ENCODE results near the gene PLCB1.
A peak's percentile ranks its signal among the peaks of the same experiment; 100 is the strongest.

PLCB1 gene

DNA sequence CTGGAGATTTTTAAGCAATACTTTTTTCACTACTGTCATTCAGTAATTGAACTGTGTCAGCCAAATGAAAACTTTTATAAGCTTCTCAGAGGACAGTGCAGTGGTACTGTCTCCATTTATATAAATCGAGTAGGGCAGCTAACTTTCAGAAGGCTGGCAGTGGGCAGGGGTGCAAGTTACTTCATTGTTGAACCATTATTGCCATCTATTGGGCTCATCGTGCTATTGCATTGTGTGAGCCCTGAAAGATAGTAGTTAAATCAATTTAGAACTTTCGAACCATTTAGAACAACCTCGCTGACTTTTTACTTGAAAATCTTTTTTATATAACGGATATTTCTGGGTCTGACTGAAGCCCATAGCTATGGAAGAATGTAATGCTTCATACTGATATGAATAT is 589.0 kb downstream of the PLCB1 start:
- H2BK12ac ChIP-seq (ENCODE audit: low read length) = no peak overlapping the region
- no peak overlapping the region for H3K23ac ChIP-seq (ENCODE audit: low read length)
- H3K9ac ChIP-seq (ENCODE audit: low read length) = no peak overlapping the region
- no peak overlapping the region for H3K18ac ChIP-seq (ENCODE audit: low read length)
- H4K8ac ChIP-seq (ENCODE audit: low read depth, low read length) = no peak overlapping the region
- no peak overlapping the region for H3K4ac ChIP-seq (ENCODE audit: low read depth, low read length)
- H3K4me1 ChIP-seq (ENCODE audit: control insufficient read depth in 1 of 2, insufficient read depth in 2 of 2, low read length in 2 of 2) = no peaks in the 10 kb centered on the region
- H3K27me3 ChIP-seq (ENCODE audit: insufficient read depth, low read length) = no peaks in the 10 kb centered on the region
- H3K14ac ChIP-seq (ENCODE audit: low read length) = no peak overlapping the region
- no peaks in the 10 kb centered on the region for H3K79me2 ChIP-seq (ENCODE audit: control insufficient read depth, insufficient read depth, low read length, poor library complexity)
- H2BK5ac ChIP-seq (ENCODE audit: low read depth, low read length, poor library complexity) = no peak overlapping the region
- WGBS (ENCODE audit: extremely low coverage, insufficient coverage, insufficient read length) = no CpG with 5 or more reads among the region's 5 CpGs
- no peak overlapping the region for H4K91ac ChIP-seq (ENCODE audit: low read depth, low read length)
- DNase-seq = peak; percentile 21 to 69
- no peak overlapping the region for H2AK5ac ChIP-seq (ENCODE audit: low read length)
- no peak overlapping the region for H4K12ac ChIP-seq (ENCODE audit: low read depth, low read length)
- H3K4me3 ChIP-seq (ENCODE audit: low read depth, low read length) = no peak overlapping the region
- no peaks in the 10 kb centered on the region for H3K9me3 ChIP-seq (ENCODE audit: insufficient read depth, low read depth, low read length)
- H2AFZ ChIP-seq (ENCODE audit: insufficient read depth, low read length, poor library complexity) = no peak overlapping the region
- no peaks in the 10 kb centered on the region for H3K79me1 ChIP-seq (ENCODE audit: low read length)
- H3K4me2 ChIP-seq (ENCODE audit: low read length) = no peak overlapping the region
- H3K36me3 ChIP-seq (ENCODE audit: control insufficient read depth in 1 of 2, insufficient read depth in 2 of 2, low read length in 2 of 2) = peaks cover 0 to 1% of the 10 kb centered on the region in 2 experiments
- no peak overlapping the region for H3K27ac ChIP-seq (ENCODE audit: low read depth, low read length)
- H2BK120ac ChIP-seq (ENCODE audit: insufficient read depth, low read length, poor library complexity) = no peak overlapping the region

DNA sequence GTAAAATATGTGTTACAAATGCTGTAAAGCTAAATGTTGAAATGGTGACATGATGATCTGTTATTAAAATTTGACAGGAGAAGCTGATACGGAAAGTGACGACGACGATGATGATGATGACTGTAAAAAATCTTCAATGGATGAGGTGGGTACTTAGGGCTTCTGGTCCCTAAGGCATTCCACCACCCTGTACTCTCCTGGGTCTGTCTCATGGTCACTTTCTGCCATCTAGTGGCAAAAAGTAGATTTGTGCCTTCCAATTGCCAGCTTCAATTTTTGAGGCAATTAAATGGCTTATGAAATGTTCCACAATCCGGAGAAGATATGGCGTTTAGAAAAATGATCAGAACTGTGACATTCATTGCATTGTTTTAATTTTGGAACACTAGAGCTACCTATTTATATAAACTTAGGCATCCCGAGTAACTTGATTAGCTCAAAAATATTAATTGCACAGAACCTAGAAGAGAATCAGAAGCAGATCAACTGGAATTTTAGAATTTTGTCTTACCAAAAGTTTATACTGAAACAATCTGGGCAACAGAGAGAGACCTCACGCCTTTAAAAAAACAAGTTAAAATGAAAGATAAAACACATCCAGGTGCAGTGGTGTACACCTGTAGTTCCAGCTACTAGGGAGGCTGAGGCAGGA is 590.3 kb downstream of the PLCB1 start:
- no peak overlapping the region for H3K4me2 ChIP-seq (ENCODE audit: low read length)
- H3K27me3 ChIP-seq (ENCODE audit: insufficient read depth, low read length) = no peaks in the 10 kb centered on the region
- H3K79me1 ChIP-seq (ENCODE audit: low read length) = no peaks in the 10 kb centered on the region
- peaks cover 0 to 1% of the 10 kb centered on the region in 2 experiments for H3K36me3 ChIP-seq (ENCODE audit: control insufficient read depth in 1 of 2, insufficient read depth in 2 of 2, low read length in 2 of 2)
- no peak overlapping the region for H4K8ac ChIP-seq (ENCODE audit: low read depth, low read length)
- no peak overlapping the region for H2BK120ac ChIP-seq (ENCODE audit: insufficient read depth, low read length, poor library complexity)
- no peak overlapping the region for H4K12ac ChIP-seq (ENCODE audit: low read depth, low read length)
- no peak overlapping the region for H3K14ac ChIP-seq (ENCODE audit: low read length)
- H2BK5ac ChIP-seq (ENCODE audit: low read depth, low read length, poor library complexity) = no peak overlapping the region
- H4K91ac ChIP-seq (ENCODE audit: low read depth, low read length) = no peak overlapping the region
- peak; percentile 41 to 84 for DNase-seq
- H3K4me1 ChIP-seq (ENCODE audit: control insufficient read depth in 1 of 2, insufficient read depth in 2 of 2, low read length in 2 of 2) = no peaks in the 10 kb centered on the region
- no peak overlapping the region for H3K4ac ChIP-seq (ENCODE audit: low read depth, low read length)
- no peak overlapping the region for H2AK5ac ChIP-seq (ENCODE audit: low read length)
- no peak overlapping the region for H3K9ac ChIP-seq (ENCODE audit: low read length)
- no peak overlapping the region for H3K18ac ChIP-seq (ENCODE audit: low read length)
- H3K27ac ChIP-seq (ENCODE audit: low read depth, low read length) = no peak overlapping the region
- no peak overlapping the region for H2BK12ac ChIP-seq (ENCODE audit: low read length)
- H2AFZ ChIP-seq (ENCODE audit: insufficient read depth, low read length, poor library complexity) = no peak overlapping the region
- H3K9me3 ChIP-seq (ENCODE audit: insufficient read depth, low read depth, low read length) = no peaks in the 10 kb centered on the region
- H3K79me2 ChIP-seq (ENCODE audit: control insufficient read depth, insufficient read depth, low read length, poor library complexity) = no peaks in the 10 kb centered on the region
- H3K23ac ChIP-seq (ENCODE audit: low read length) = no peak overlapping the region
- WGBS (ENCODE audit: extremely low coverage, insufficient coverage, insufficient read length) = no CpG with 5 or more reads among the region's 8 CpGs
- H3K4me3 ChIP-seq (ENCODE audit: low read depth, low read length) = no peak overlapping the region

DNA sequence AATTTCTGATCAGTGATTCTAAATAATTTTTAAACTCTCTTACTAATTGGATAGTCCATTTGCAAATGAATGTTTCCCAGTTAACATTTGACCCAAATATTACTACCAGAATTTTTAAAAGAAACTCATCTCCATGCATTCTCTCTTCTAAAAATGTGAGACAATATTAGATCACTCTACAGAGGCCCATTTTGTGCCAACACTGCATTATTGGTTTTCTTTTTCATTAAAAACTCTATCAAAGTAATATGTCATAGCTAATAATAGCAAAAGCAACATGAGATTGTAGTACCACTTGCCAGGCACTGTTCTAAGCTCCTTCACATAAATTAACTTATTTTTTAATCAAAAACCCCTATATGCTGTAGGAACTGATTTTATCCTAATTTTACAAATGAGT is 591.2 kb downstream of the PLCB1 start:
- Histone ChIP-seq H3K27me3 (ENCODE audit: insufficient read depth, low read length) (no peaks in the 10 kb centered on the region), H3K18ac (ENCODE audit: low read length) (no peak overlapping the region)
- DNase-seq = no peak

DNA sequence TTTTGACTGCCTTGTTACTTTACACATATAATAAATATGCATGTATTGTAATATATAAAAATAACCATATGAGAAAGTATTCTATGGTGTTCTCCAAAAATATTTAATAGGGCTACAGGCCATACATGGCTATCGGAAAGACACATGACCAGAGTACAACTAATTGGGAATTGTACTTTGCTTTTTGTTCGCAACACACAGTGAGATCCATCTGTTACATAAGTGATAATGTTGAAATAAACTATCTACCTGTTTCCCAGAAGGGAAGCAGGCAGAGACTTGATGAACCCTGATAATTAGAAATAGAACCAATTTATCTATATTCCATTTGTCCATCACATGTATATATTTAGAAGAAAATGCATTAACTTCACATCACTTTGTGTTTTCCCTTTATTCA is 592.8 kb downstream of the PLCB1 start:
- Histone ChIP-seq H2BK120ac (ENCODE audit: insufficient read depth, low read length, poor library complexity) (no peak overlapping the region), H2AFZ (ENCODE audit: insufficient read depth, low read length, poor library complexity) (no peak overlapping the region), H3K4me1 (ENCODE audit: control insufficient read depth in 1 of 2, insufficient read depth in 2 of 2, low read length in 2 of 2) (no peaks in the 10 kb centered on the region), H2AK5ac (ENCODE audit: low read length) (no peak overlapping the region), H3K14ac (ENCODE audit: low read length) (no peak overlapping the region), H4K91ac (ENCODE audit: low read depth, low read length) (no peak overlapping the region), H2BK5ac (ENCODE audit: low read depth, low read length, poor library complexity) (no peak overlapping the region), H3K23ac (ENCODE audit: low read length) (no peak overlapping the region), H3K27ac (ENCODE audit: low read depth, low read length) (no peak overlapping the region), H3K9me3 (ENCODE audit: insufficient read depth, low read depth, low read length) (no peaks in the 10 kb centered on the region), H3K79me2 (ENCODE audit: control insufficient read depth, insufficient read depth, low read length, poor library complexity) (no peaks in the 10 kb centered on the region), H3K9ac (ENCODE audit: low read length) (no peak overlapping the region), H3K79me1 (ENCODE audit: low read length) (no peaks in the 10 kb centered on the region), H3K18ac (ENCODE audit: low read length) (no peak overlapping the region), H2BK12ac (ENCODE audit: low read length) (no peak overlapping the region), H3K36me3 (ENCODE audit: control insufficient read depth in 1 of 2, insufficient read depth in 2 of 2, low read length in 2 of 2) (peaks cover 0 to 1% of the 10 kb centered on the region in 2 experiments), H3K4me2 (ENCODE audit: low read length) (no peak overlapping the region), H4K12ac (ENCODE audit: low read depth, low read length) (no peak overlapping the region), H3K27me3 (ENCODE audit: insufficient read depth, low read length) (no peaks in the 10 kb centered on the region), H4K8ac (ENCODE audit: low read depth, low read length) (no peak overlapping the region), H3K4me3 (ENCODE audit: low read depth, low read length) (no peak overlapping the region), H3K4ac (ENCODE audit: low read depth, low read length) (no peak overlapping the region)
- no CpG with 5 or more reads among the region's 2 CpGs for WGBS (ENCODE audit: extremely low coverage, insufficient coverage, insufficient read length)
- DNase-seq = no peak

More for the DNA sequence above, 591.2 kb downstream of the PLCB1 start:
- H3K23ac ChIP-seq (ENCODE audit: low read length) = no peak overlapping the region
- no peaks in the 10 kb centered on the region for H3K79me1 ChIP-seq (ENCODE audit: low read length)
- H3K36me3 ChIP-seq (ENCODE audit: control insufficient read depth in 1 of 2, insufficient read depth in 2 of 2, low read length in 2 of 2) = peaks cover 0 to 1% of the 10 kb centered on the region in 2 experiments
- no peak overlapping the region for H3K4ac ChIP-seq (ENCODE audit: low read depth, low read length)
- H3K4me3 ChIP-seq (ENCODE audit: low read depth, low read length) = no peak overlapping the region
- H3K4me1 ChIP-seq (ENCODE audit: control insufficient read depth in 1 of 2, insufficient read depth in 2 of 2, low read length in 2 of 2) = no peaks in the 10 kb centered on the region
- H4K12ac ChIP-seq (ENCODE audit: low read depth, low read length) = no peak overlapping the region
- H2BK120ac ChIP-seq (ENCODE audit: insufficient read depth, low read length, poor library complexity) = no peak overlapping the region
- no peak overlapping the region for H3K9ac ChIP-seq (ENCODE audit: low read length)
- no peak overlapping the region for H4K91ac ChIP-seq (ENCODE audit: low read depth, low read length)
- no peak overlapping the region for H4K8ac ChIP-seq (ENCODE audit: low read depth, low read length)
- H2AFZ ChIP-seq (ENCODE audit: insufficient read depth, low read length, poor library complexity) = no peak overlapping the region
- H2BK5ac ChIP-seq (ENCODE audit: low read depth, low read length, poor library complexity) = no peak overlapping the region
- H3K14ac ChIP-seq (ENCODE audit: low read length) = no peak overlapping the region
- H3K9me3 ChIP-seq (ENCODE audit: insufficient read depth, low read depth, low read length) = no peaks in the 10 kb centered on the region
- no peak overlapping the region for H2BK12ac ChIP-seq (ENCODE audit: low read length)
- no peak overlapping the region for H2AK5ac ChIP-seq (ENCODE audit: low read length)
- no peak overlapping the region for H3K4me2 ChIP-seq (ENCODE audit: low read length)
- no peak overlapping the region for H3K27ac ChIP-seq (ENCODE audit: low read depth, low read length)
- H3K79me2 ChIP-seq (ENCODE audit: control insufficient read depth, insufficient read depth, low read length, poor library complexity) = no peaks in the 10 kb centered on the region

Data from trophoblast cell (in vitro differentiated cells and primary cell).